ENCODE measurements around the gene NRN1L.
A peak's percentile ranks its signal among the peaks of the same experiment; 100 is the strongest.

NRN1L gene

DNA sequence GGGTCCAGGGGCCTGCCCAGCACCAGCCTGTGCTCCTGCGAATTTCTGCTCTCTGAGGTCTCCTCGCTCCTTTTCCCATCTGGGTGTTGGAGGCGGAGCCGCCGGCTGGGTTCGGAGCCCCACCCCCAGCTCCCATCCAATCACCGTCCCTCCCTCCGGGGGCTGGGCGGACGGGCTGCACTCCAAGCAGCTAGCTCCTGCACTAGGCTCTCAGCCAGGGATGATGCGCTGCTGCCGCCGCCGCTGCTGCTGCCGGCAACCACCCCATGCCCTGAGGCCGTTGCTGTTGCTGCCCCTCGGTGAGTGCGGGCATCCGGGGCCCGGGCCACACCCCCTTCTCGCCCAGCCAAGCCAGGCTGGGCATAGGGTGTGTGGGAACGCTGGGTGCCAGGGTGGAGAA, at the start of gene NRN1L:
Gene NRN1L, plus strand, starts transcription at position 202 of the 400 bp plus-strand sequence. Its CDS starts 19 bp downstream, at position 221.
- no peak for DNase-seq

DNA sequence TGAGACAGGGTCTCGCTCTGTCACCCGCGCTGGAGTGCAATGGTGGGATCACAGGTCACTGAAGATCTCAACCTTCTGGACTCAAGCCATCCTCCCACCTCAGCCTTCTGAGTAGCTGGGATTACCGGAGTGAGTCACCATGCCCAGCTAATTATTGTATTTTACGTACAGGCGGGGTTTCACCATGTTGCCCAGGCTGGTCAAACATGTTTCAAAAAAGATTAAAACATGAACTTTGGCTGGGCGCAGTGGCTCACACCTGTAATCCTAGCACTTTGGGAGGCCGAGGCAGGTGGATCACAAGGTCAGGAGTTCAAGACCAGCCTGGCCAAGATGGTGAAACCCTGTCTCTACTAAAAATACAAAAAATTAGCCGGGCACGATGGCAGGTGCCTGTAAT, 47.5 kb upstream of the NRN1L start:
- peak; percentile 29 to 43 (median 30) for DNase-seq

DNA sequence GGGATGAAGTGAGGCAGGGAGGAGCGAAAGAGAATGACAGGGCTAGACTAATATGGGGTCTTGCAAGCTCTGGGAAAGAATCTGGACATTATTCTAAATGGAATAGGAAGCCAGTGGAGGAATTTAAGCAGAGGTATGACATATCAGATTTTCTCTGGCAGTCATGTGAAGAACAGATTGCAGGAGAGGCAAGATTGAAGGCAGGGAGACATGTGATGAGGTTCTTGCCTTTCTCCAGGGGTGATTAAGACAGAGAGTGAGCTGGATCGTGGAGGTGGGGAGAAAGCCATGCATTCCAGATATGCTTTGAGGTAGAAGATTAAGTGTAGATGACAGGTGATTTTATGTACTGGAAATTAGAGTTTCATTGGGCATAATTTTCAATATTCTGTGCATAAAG, 46.9 kb upstream of the NRN1L start:
- no peak for DNase-seq

DNA sequence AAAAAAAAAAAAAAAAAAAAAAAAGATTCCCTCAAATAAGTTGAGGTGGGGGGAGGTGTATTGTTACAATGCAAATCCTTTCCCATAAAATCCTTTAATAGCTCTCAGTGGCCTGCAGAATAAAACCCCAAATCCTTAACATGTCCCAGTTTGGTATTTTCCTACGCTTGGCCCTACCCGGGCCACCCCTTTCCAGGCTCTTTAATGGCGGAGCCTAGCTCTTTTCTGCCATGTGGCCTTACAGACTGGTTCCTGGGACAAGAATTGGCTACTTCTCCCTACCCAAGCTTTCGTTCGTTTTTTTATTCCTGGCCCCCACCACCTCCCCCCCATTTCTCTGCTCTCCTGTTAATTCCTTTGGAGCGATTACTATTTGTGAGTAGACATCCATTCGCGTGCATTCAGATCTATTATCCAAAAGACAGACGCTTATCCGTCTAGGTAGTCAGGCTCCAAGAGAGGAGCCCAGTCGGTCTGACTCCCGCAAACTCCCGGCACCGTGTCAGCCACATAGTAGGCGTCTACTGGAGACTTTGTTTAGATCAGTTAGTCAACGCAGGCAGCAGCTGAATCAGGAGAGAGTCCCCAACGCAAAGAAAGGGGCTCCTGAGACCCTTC, 43.4 kb upstream of the NRN1L start:
- DNase-seq: no peak

DNA sequence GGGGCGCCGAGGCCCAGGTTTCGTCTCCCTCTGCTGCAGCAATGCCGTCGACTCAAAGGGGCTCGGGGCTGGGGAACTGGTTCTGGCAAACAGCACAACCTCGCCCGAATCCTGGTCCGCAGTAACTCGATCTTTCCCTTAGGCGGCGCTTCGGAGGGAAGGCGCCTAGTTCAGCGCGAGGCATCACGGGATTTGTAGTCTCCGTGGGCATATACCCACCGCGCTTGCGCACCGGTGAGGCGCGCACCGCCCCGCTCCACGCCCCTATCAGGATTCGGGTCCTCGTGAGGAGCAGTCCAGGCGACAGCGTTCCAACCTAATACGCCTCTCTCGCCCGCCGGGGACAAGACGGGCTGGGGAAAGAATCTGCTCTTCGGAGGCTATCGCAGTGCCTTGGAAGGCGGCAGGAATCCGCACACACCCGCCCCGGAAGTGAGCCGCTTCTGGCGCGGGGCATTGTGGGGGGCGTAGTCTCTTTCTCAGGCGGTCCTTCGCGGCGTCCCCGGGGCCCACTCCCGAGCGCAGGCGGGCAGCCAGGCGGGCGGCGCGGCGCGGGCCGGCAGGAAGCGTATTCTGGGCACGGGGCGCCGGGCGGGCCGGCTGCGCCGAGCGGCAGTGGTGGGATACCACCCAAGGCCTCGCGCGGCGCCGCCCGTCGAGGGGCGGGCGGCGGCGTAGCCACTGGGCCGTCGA, 42.7 kb upstream of the NRN1L start, which contains the start of gene THAP11:
Gene THAP11, plus strand, starts transcription at position 505 of the 693 bp plus-strand sequence. CDS start 235 bp downstream, outside the sequence.
- DNase-seq: peak; percentile 97 to 99 (median 97)

DNA sequence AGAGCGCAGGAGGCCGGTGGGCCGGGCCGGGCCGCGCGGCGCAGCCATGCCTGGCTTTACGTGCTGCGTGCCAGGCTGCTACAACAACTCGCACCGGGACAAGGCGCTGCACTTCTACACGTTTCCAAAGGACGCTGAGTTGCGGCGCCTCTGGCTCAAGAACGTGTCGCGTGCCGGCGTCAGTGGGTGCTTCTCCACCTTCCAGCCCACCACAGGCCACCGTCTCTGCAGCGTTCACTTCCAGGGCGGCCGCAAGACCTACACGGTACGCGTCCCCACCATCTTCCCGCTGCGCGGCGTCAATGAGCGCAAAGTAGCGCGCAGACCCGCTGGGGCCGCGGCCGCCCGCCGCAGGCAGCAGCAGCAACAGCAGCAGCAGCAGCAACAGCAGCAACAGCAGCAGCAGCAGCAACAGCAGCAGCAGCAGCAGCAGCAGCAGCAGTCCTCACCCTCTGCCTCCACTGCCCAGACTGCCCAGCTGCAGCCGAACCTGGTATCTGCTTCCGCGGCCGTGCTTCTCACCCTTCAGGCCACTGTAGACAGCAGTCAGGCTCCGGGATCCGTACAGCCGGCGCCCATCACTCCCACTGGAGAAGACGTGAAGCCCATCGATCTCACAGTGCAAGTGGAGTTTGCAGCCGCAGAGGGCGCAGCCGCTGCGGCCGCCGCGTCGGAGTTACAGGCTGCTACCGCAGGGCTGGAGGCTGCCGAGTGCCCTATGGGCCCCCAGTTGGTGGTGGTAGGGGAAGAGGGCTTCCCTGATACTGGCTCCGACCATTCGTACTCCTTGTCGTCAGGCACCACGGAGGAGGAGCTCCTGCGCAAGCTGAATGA, 42.0 kb upstream of the NRN1L start:
- DNase-seq: peak; percentile 59 to 74 (median 67)

DNA sequence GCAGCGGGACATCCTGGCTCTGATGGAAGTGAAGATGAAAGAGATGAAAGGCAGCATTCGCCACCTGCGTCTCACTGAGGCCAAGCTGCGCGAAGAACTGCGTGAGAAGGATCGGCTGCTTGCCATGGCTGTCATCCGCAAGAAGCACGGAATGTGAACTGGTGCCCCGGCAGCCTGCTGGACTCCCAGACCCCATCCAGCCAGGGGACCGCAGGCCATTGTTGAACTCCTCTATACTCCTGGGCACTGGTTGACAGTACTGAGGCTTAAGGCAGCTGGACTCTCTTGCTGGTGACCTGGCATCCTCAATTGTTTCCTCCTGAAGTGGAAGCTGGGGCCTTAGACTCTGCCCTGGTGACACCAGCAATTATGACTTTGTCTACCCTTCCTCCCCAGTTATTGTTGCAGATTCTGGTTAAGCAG, 41.3 kb upstream of the NRN1L start:
- no peak for DNase-seq

DNA sequence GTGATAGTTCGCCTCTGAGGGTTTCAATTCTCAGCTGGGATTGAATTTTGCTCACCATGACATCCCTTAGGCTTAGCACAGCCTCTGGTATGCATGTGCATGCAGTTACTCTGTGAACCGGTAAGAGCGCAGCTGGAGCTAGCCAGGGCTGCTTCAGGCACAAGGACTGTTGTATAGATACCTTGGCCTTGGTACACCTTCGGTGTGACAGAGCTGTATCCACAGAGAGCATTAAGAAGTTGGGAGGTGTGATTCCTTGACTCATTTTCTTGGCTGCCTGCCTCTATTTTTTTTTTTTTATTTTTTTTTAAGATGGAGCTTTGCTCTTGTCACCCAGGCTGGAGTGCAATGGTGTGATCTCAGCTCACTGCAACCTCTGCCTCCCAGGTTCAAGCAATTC, 40.2 kb upstream of the NRN1L start:
- no peak for DNase-seq

DNA sequence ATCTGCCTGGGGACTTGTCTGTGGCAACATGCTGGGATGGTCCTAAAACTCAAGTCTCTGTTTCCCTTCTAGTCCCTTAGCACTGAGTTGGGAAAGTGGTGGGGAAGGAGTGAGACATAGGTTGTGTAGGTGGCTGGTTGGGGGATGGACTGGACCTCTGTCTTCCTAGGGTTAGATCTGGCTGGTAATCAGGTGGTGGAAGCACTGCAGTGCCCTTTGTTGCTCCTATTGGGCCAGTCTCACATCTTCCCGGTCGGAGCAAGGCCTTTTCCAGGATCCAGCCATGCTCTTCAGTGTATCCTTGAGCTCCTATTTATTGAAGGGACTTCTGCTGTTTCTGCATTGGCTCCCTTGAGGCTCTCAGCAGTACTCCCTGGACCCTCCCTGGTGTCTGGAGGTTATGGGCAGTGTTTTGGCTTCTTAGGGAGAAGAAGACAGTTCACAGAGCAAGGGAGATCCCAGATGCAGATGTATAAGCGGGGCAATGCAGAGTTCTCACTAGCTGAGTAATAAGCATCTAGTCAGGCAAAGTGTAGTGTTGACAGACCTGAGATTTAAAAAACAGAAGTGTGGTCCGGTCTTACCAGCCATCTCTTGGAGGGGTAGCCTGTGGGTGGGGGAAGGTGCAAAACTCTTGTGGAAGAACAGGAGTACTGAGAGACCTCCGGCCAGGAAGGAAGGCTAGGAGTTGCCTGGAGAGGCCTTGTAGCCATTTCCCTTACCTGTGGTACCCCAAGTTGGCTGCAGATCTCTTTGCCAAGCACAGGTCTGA, 39.2 kb upstream of the NRN1L start:
- peak; percentile 36 to 47 (median 45) for DNase-seq

DNA sequence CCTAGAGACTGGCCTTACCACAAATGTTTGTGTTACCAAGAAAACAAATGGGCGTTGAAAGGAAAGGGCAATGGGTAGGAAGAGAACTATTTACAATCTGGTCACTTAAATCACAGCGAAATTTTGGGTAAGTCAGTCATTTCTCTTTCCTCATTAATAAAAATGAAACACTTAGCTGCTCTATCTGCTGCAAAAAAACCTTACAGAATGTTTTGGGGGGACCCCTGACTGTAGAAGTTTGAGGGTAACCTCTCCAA, 38.7 kb upstream of the NRN1L start:
- DNase-seq: no peak

DNA sequence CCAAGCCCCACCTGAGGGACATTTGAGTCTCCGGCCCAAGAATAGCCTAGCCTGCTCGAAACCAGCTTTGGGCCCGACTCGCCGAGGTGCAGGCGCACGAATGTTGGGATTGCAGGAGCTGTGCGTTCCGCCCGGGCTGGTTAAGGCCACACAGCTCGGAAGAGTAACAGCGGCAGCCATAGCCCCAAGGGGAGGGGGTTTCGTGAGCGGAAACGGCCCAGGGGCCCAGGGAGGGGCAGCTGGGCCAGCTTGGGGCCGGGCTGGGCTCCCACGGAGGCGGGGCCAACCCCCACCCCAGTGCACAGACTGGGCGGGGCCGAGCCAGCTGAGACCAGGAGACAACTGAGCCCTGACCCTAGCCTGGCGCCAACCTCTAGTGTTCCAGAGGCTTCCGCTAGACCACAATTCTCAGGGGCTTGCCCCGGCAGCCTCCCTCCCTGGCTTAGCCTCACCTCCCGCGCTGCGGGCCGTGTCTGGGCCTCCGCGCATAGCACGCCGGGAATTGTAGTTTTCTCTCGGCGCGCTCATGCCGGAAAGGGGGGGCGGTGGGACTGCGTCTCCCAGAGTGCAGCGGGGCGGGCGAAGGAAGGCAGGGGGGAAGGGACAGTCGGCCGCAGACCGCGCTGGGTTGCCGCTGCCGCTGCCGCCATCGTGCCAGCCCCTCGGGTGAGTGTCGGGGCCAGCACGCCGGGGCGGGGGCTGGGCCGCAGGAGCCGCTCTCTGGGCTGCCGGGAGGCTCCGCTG, 38.2 kb upstream of the NRN1L start, which contains the start of gene NUTF2:
Gene NUTF2, plus strand, starts transcription at position 614 of the 744 bp plus-strand sequence. CDS start 18,198 bp downstream, outside the sequence.
- peak; percentile 94 to 97 (median 96) for DNase-seq

DNA sequence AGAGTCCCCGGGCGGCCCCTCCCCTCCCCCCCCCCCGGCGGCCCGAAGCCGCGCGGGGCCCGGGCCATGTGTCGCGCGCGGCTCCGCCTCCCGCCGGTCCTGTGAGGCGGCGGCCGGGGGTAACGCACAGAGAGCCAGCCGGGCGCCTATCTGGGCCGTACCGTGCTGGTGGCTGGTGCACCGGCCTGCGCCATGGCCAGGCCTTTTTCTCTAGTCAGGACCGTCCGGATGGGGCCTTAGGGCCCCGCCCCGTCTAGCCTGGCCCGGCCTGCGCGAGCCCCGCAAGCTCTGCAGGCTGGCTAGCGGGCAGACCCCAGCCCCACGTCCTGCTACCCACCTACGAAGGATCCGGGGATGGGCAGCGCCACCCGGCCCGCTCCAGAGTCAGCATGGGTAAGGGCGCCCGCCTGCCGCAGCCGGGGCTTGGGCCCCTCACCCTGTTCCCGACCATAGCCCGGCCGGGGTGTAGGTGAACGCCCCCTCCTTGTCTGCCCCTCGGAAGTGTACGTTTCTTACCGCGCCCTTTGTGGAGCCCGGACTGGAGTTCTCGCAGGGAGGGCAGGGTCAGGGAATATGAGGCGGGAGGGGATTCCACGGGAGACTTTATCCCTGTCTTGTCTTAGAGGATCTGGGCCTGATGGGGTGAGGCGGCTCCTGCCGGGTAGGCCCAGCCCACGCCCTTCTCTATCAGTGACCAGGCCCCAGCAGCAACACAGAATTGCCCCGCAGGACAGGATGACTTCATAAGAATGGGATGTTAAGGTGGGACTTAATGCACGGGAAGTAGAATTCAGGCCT, 37.4 kb upstream of the NRN1L start, which contains the start of gene CENPT:
Gene CENPT, minus strand, starts transcription at position 630 of the 798 bp plus-strand sequence. CDS start 13,834 bp downstream, outside the sequence.
- peak; percentile 78 to 92 (median 81) for DNase-seq

DNA sequence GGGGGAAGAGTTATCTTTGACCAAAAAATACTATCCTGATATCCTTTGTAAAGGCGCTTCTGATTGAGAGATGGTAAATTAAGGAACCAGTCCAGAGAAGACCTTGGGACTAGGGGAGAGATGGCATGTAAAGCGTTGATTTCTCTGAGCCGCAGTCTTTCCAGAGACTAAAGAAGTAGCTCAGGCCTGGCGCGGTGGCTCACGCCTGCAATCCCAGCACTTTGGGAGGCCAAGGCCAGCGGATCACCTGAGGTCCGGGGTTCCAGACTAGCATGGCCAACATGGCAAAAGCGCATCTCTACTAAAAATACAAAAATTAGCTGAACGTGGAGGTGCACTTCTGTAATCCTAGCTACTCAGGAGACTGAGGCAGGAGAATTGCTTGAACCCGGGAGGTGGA, 36.6 kb upstream of the NRN1L start:
- DNase-seq: no peak

DNA sequence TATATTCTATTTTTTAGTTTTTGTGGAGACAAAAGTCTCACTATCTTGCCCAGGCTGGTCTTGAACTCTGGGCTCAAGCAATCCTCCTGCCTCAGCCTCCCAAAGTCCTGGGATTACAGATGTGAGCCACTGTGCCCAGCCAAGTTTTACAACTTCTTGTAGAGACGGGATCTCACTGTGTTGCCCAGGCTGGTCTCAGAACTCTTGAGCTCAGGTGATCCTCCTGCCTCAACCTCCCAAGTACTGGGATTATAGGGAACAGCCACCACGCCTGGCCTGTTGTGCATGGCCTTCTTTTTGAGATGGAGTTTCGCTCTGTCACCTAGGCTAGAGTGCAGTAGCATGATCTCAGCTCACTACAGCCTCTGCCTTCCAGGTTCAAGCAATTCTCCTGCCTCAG, 31.0 kb upstream of the NRN1L start:
- no peak for DNase-seq

DNA sequence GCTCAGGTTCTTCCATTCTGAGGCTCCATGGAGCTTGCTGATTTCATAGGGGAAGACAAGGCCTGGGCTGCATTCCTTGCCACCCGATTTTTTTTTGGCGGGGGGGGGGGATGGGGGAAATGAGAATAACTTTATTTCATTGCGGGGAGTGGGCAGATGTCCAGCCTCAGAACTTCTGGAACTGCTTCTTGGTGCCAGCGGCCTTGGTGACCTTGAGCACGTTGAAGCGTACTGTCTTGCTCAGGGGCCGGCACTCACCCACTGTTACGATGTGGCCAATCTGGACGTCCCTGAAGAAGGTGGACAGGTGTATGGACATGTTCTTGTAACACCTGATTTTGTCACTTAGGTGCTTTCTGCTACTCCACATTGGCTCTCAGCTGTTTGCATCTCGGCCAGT, 28.9 kb upstream of the NRN1L start:
- DNase-seq: no peak

DNA sequence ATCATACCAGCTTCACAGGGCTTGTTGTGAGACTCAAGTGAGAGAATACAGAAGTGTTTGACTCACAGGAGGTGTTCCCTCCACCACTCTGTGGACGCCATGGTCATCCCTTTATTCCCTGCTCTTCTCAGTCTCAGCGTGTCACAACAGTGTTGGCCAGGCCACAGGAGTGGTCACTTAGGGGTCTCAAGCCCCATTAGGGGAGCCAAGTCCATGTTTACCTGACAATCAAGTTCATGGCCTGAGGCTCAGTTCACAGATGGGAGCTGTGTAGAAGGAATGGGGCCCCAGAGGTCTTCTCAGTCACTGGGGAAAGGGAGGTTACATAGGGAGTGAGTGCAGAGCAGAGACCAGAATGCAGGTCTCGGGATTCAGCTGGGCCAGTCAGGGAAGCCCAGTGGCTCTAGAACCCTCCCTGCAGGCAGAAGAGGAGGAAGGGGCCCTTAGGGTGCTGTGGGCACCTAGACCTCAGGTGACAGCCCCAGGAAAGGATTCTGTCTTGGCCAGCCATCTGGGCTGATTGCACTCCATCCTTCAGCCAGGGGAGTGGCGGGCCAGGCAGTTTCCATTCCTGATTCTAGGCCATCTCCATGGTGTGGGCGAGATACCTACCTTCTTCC, 27.6 kb upstream of the NRN1L start:
- no peak for DNase-seq

DNA sequence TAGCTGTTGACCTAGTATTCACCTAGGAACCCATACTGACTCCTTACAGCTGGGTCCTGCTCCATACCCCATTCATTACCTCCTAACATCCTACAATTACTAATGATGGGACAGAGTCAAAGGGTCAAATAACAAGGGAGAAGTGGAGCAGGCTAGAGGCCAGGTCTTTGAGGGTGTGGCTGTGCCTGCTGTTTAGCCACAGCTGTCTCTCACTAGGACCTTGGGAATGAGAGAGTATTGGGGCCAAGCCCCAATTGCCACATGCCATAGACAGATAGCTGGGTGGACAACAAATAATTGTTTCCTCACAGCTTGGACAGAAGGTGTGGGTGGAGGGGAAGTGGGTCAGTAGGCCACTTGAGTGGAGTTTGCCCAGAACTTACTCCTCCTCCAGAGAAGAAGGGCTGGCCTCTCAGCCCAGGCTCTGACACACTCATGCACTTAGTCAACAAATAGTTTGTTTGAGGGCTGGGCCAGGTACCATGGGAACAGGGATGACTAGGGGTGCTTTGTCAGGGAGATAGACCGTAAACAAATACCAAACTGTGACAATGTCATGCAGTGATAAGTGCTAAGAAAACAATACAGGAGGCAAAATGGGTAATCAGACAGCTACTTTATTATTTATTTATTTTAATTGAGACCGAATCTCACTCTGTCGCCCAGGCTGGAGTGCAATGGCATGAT, 27.0 kb upstream of the NRN1L start:
- peak; percentile 93 to 97 (median 95) for DNase-seq

DNA sequence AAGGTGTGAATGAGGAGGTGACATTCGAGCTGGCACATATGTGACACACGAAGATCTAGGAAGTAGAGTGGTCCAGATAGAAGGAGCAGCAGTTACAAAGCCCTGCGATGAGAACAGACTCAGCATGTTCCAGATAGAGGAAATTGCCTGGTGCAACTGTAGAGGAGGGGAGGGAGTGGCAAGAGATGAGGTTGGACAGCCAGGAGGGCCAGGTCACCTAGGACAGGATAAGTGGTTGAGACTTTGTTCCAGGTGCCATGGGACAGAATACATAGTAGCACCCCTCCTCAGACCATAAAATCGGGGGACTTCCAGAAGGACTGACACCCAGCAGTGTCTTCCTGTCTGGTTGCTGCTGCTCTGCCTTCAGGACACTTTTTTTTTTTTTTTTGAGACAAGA, 26.2 kb upstream of the NRN1L start:
- DNase-seq: peak in 1 of 3 donors; percentile 9

DNA sequence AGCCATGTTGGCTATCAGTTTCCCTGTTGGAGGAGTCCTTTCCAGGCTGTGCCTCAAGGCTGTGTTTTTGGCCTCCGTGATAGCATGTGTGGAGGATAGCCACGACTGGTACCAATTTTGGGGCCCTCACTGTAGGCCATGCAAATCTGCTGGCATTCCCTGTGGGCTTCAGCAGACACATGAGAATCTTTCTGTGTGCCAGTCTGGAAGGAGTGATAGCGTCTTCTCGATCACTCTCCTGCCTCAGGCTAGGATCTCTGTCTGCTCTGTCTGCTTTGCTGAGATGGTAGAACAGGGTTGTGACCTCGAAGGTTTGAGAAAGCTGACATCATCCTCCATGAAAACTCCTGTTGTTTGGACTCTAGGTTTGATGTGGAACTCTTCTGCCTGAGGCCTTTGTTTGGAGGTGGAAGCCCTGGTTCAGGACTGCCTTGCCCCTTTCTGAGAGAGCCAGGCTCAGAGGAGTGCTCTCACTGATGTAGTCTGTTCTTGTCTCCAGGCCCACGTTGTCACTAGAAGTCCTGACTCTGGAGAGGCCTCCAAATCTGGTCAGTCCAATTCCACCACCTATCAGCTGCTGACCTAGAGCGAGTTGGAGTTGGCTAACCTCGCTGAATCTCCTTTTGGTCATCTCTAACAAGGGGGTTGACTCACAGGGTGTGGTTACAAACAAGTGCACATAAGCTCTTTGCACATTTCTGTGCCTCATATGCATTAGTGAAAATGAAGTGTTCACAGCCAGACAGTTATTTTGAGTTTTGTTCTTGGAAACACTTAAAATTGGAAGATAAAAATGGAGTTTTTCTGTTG, 23.9 kb upstream of the NRN1L start:
- peak in 1 of 3 donors; percentile 27 for DNase-seq

Data from suppressor macrophage treated with lipopolysaccharide for 1 hour (primary cell).